ENCODE data around the gene SS18. TPM values are rescaled to one million over a fixed set of nuclear protein-coding genes. Genes with fewer than 3 reads are reported as not detected.

SS18 gene
- total and polyA plus RNA-seq, 9 donors: 34.6 to 52.3 (median 38.4) TPM

- no peak overlapping the region for H3K4me3 ChIP-seq (ENCODE audit: low read length)
- no peaks in the 10 kb centered on the region for H3K36me3 ChIP-seq (ENCODE audit: control insufficient read depth, insufficient read depth, low read length)
- H3K4me1 ChIP-seq (ENCODE audit: control insufficient read depth, insufficient read depth, low read length): no peaks in the 10 kb centered on the region
- no peak overlapping the region for H3K27ac ChIP-seq (ENCODE audit: low read length)
- no peaks in the 10 kb centered on the region for H3K27me3 ChIP-seq (ENCODE audit: control insufficient read depth, insufficient read depth, low read length)
- no peak for DNase-seq
- no CpG with 5 or more reads among the region's 1 CpG for WGBS (ENCODE audit: insufficient coverage)
- H3K9me3 ChIP-seq (replicated peaks; ENCODE audit: control insufficient read depth, low read depth, low read length): no peaks in the 10 kb centered on the region
These were observed 82.3 kb downstream of the SS18 start for GRCh38 chr18:26008096-26008495.

- no peaks in the 10 kb centered on the region for H3K4me1 ChIP-seq (ENCODE audit: control insufficient read depth, insufficient read depth, low read length)
- H3K27me3 ChIP-seq (ENCODE audit: control insufficient read depth, insufficient read depth, low read length): no peaks in the 10 kb centered on the region
- H3K27ac ChIP-seq (ENCODE audit: low read length): no peak overlapping the region
- DNase-seq: no peak
- WGBS (ENCODE audit: insufficient coverage): no CpG with 5 or more reads among the region's 1 CpG
- no peak overlapping the region for H3K4me3 ChIP-seq (ENCODE audit: low read length)
- H3K36me3 ChIP-seq (ENCODE audit: control insufficient read depth, insufficient read depth, low read length): no peaks in the 10 kb centered on the region
- no peaks in the 10 kb centered on the region for H3K9me3 ChIP-seq (replicated peaks; ENCODE audit: control insufficient read depth, low read depth, low read length)
These were observed 84.5 kb downstream of the SS18 start for GRCh38 chr18:26005950-26006349.

- DNase-seq: no peak
- Histone ChIP-seq H3K9me3 (replicated peaks; ENCODE audit: control insufficient read depth, low read depth, low read length) (no peaks in the 10 kb centered on the region), H3K4me3 (ENCODE audit: low read length) (no peak overlapping the region), H3K36me3 (ENCODE audit: control insufficient read depth, insufficient read depth, low read length) (no peaks in the 10 kb centered on the region), H3K4me1 (ENCODE audit: control insufficient read depth, insufficient read depth, low read length) (no peaks in the 10 kb centered on the region), H3K27me3 (ENCODE audit: control insufficient read depth, insufficient read depth, low read length) (no peaks in the 10 kb centered on the region), H3K27ac (ENCODE audit: low read length) (no peak overlapping the region)
- 98% methylated on average over 7 of the region's 13 CpGs for WGBS (ENCODE audit: insufficient coverage)
These were observed 85.6 kb downstream of the SS18 start for GRCh38 chr18:26004832-26005231.

GRCh38 chr18:26003817-26004216 lies 86.6 kb downstream of the SS18 start:
- WGBS (ENCODE audit: insufficient coverage): no CpG with 5 or more reads among the region's 4 CpGs
- H3K9me3 ChIP-seq (replicated peaks; ENCODE audit: control insufficient read depth, low read depth, low read length): no peaks in the 10 kb centered on the region
- no peak for DNase-seq

GRCh38 chr18:26003356-26003755 lies 87.1 kb downstream of the SS18 start:
- H3K4me3 ChIP-seq (ENCODE audit: low read length): no peak overlapping the region
- no peak for DNase-seq
- H3K36me3 ChIP-seq (ENCODE audit: control insufficient read depth, insufficient read depth, low read length): no peaks in the 10 kb centered on the region
- WGBS (ENCODE audit: insufficient coverage): 44% methylated on average over 1 of the region's 2 CpGs
- no peaks in the 10 kb centered on the region for H3K9me3 ChIP-seq (replicated peaks; ENCODE audit: control insufficient read depth, low read depth, low read length)
- no peaks in the 10 kb centered on the region for H3K27me3 ChIP-seq (ENCODE audit: control insufficient read depth, insufficient read depth, low read length)
- no peaks in the 10 kb centered on the region for H3K4me1 ChIP-seq (ENCODE audit: control insufficient read depth, insufficient read depth, low read length)
- H3K27ac ChIP-seq (ENCODE audit: low read length): no peak overlapping the region

More at GRCh38 chr18:26003817-26004216, 86.6 kb downstream of the SS18 start:
- Histone ChIP-seq H3K27ac (ENCODE audit: low read length) (no peak overlapping the region), H3K4me1 (ENCODE audit: control insufficient read depth, insufficient read depth, low read length) (no peaks in the 10 kb centered on the region), H3K4me3 (ENCODE audit: low read length) (no peak overlapping the region), H3K27me3 (ENCODE audit: control insufficient read depth, insufficient read depth, low read length) (no peaks in the 10 kb centered on the region), H3K36me3 (ENCODE audit: control insufficient read depth, insufficient read depth, low read length) (no peaks in the 10 kb centered on the region)

GRCh38 chr18:26002375-26002910 lies 88.0 kb downstream of the SS18 start:
- no CpG with 5 or more reads among the region's 1 CpG for WGBS (ENCODE audit: insufficient coverage)
- Histone ChIP-seq H3K9me3 (replicated peaks; ENCODE audit: control insufficient read depth, low read depth, low read length) (no peaks in the 10 kb centered on the region), H3K4me1 (ENCODE audit: control insufficient read depth, insufficient read depth, low read length) (no peaks in the 10 kb centered on the region), H3K27me3 (ENCODE audit: control insufficient read depth, insufficient read depth, low read length) (no peaks in the 10 kb centered on the region), H3K36me3 (ENCODE audit: control insufficient read depth, insufficient read depth, low read length) (no peaks in the 10 kb centered on the region), H3K27ac (ENCODE audit: low read length) (no peak overlapping the region), H3K4me3 (ENCODE audit: low read length) (no peak overlapping the region)
- DNase-seq: no peak

- Histone ChIP-seq H3K4me1 (ENCODE audit: control insufficient read depth, insufficient read depth, low read length) (no peaks in the 10 kb centered on the region), H3K4me3 (ENCODE audit: low read length) (no peak overlapping the region), H3K36me3 (ENCODE audit: control insufficient read depth, insufficient read depth, low read length) (no peaks in the 10 kb centered on the region), H3K9me3 (replicated peaks; ENCODE audit: control insufficient read depth, low read depth, low read length) (no peaks in the 10 kb centered on the region), H3K27me3 (ENCODE audit: control insufficient read depth, insufficient read depth, low read length) (no peaks in the 10 kb centered on the region), H3K27ac (ENCODE audit: low read length) (no peak overlapping the region)
- no peak for DNase-seq
These were observed 92.0 kb downstream of the SS18 start for GRCh38 chr18:25998461-25998860.

- Histone ChIP-seq H3K4me3 (ENCODE audit: low read length) (no peak overlapping the region), H3K27me3 (ENCODE audit: control insufficient read depth, insufficient read depth, low read length) (no peaks in the 10 kb centered on the region), H3K27ac (ENCODE audit: low read length) (no peak overlapping the region), H3K36me3 (ENCODE audit: control insufficient read depth, insufficient read depth, low read length) (no peaks in the 10 kb centered on the region), H3K9me3 (replicated peaks; ENCODE audit: control insufficient read depth, low read depth, low read length) (no peaks in the 10 kb centered on the region), H3K4me1 (ENCODE audit: control insufficient read depth, insufficient read depth, low read length) (no peaks in the 10 kb centered on the region)
- DNase-seq: no peak
- WGBS (ENCODE audit: insufficient coverage): no CpG with 5 or more reads among the region's 2 CpGs
These were observed 97.8 kb downstream of the SS18 start for GRCh38 chr18:25992566-25992965.

GRCh38 chr18:25990473-25990872 lies 99.9 kb downstream of the SS18 start:
- Histone ChIP-seq H3K4me3 (ENCODE audit: low read length) (no peak overlapping the region), H3K4me1 (ENCODE audit: control insufficient read depth, insufficient read depth, low read length) (no peaks in the 10 kb centered on the region), H3K9me3 (replicated peaks; ENCODE audit: control insufficient read depth, low read depth, low read length) (no peaks in the 10 kb centered on the region), H3K27me3 (ENCODE audit: control insufficient read depth, insufficient read depth, low read length) (no peaks in the 10 kb centered on the region), H3K27ac (ENCODE audit: low read length) (no peak overlapping the region), H3K36me3 (ENCODE audit: control insufficient read depth, insufficient read depth, low read length) (no peaks in the 10 kb centered on the region)
- DNase-seq: no peak
- WGBS (ENCODE audit: insufficient coverage): 73% methylated on average over 6 of the region's 8 CpGs

GRCh38 chr18:25985707-25986394 lies 104.6 kb downstream of the SS18 start:
- no peaks in the 10 kb centered on the region for H3K9me3 ChIP-seq (replicated peaks; ENCODE audit: control insufficient read depth, low read depth, low read length)
- WGBS (ENCODE audit: insufficient coverage): no CpG with 5 or more reads among the region's 1 CpG
- H3K36me3 ChIP-seq (ENCODE audit: control insufficient read depth, insufficient read depth, low read length): no peaks in the 10 kb centered on the region
- no peaks in the 10 kb centered on the region for H3K4me1 ChIP-seq (ENCODE audit: control insufficient read depth, insufficient read depth, low read length)
- H3K27me3 ChIP-seq (ENCODE audit: control insufficient read depth, insufficient read depth, low read length): no peaks in the 10 kb centered on the region
- H3K4me3 ChIP-seq (ENCODE audit: low read length): no peak overlapping the region
- H3K27ac ChIP-seq (ENCODE audit: low read length): no peak overlapping the region
- peak; percentile 6 for DNase-seq

- WGBS (ENCODE audit: insufficient coverage): 100% methylated on average over 2 of the region's 2 CpGs
- H3K27ac ChIP-seq (ENCODE audit: low read length): no peak overlapping the region
- H3K4me3 ChIP-seq (ENCODE audit: low read length): no peak overlapping the region
- no peaks in the 10 kb centered on the region for H3K27me3 ChIP-seq (ENCODE audit: control insufficient read depth, insufficient read depth, low read length)
- no peak for DNase-seq
- H3K9me3 ChIP-seq (replicated peaks; ENCODE audit: control insufficient read depth, low read depth, low read length): no peaks in the 10 kb centered on the region
- no peaks in the 10 kb centered on the region for H3K4me1 ChIP-seq (ENCODE audit: control insufficient read depth, insufficient read depth, low read length)
- no peaks in the 10 kb centered on the region for H3K36me3 ChIP-seq (ENCODE audit: control insufficient read depth, insufficient read depth, low read length)
These were observed 106.7 kb downstream of the SS18 start for GRCh38 chr18:25983730-25984129.

All from muscle of leg (tissue), 11 donors.